ENCODE results near the gene NDUFS4. TPM values are rescaled to one million over a fixed set of nuclear protein-coding genes. Genes with fewer than 3 reads are reported as not detected.
A peak's percentile ranks its signal among the peaks of the same experiment; 100 is the strongest.
"Not testable (repeated sequence)": the region's sequence is repeated elsewhere in the genome, so short reads cannot be mapped to it uniquely, and the experiment has no call there.

The NDUFS4 gene
- 74.0 and 80.2 TPM in 2 replicates for total RNA-seq (2012; rRNA removed)

GRCh38 chr5:53560506-53561191, at the start of gene NDUFS4:
TSS of gene NDUFS4 (plus strand) at chr5:53560639. CDS start at chr5:53560663, 24 bp downstream.
- peak within 1 kb of the TSS; percentile 83 for H3K4me2 ChIP-seq (ENCODE audit: low read length)
- H3K27me3 ChIP-seq (ENCODE audit: control insufficient read depth, insufficient read depth, low read length), result no peaks in the 10 kb centered on the region
- no peaks in the 10 kb centered on the region for H3K36me3 ChIP-seq (ENCODE audit: insufficient read depth, low read length)
- H3K4me1 ChIP-seq (ENCODE audit: control insufficient read depth, insufficient read depth, low read length), result peaks cover 8% of the 10 kb centered on the region
- H3K4me3 ChIP-seq (ENCODE audit: low read length), result peak within 1 kb of the TSS; percentile 97
- H3K9me3 ChIP-seq (replicated peaks; ENCODE audit: low read length), result no peaks in the 10 kb centered on the region
- peak within 1 kb of the TSS; percentile 94 for H3K9ac ChIP-seq (ENCODE audit: low read depth, low read length)

- Histone ChIP-seq H3K4me1 (ENCODE audit: control insufficient read depth, insufficient read depth, low read length) (no peaks in the 10 kb centered on the region), H3K4me2 (ENCODE audit: low read length) (no peak overlapping the region), H3K9me3 (replicated peaks; ENCODE audit: low read length) (peaks cover 8% of the 10 kb centered on the region), H3K36me3 (ENCODE audit: insufficient read depth, low read length) (no peaks in the 10 kb centered on the region), H3K27me3 (ENCODE audit: control insufficient read depth, insufficient read depth, low read length) (no peaks in the 10 kb centered on the region), H3K9ac (ENCODE audit: low read depth, low read length) (no peak overlapping the region), H3K4me3 (ENCODE audit: low read length) (no peak overlapping the region)
Measured at GRCh38 chr5:53512539-53512938, 47.9 kb upstream of the NDUFS4 start.

DNA sequence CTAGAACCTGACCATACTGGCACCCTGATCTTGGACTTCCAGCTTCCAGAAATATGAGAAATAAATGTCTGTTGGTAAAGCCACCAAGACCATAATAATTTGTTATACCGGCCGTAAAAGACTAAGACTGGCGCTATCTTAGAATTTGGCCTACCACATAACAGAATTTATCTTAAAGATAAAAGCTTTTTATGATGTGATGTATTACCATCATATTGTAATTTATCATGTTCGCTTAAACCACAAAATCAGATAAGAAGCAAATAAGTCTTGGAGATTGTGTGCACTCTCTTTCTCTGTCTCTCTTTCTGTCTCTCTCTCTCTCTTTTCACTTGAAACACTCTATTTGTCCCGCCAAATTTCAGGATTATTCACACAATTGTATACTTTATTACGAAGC, 44.5 kb upstream of the NDUFS4 start:
- Histone ChIP-seq H3K36me3 (ENCODE audit: insufficient read depth, low read length) (no peaks in the 10 kb centered on the region), H3K27me3 (ENCODE audit: control insufficient read depth, insufficient read depth, low read length) (no peaks in the 10 kb centered on the region), H3K4me3 (ENCODE audit: low read length) (no peak overlapping the region), H3K9me3 (replicated peaks; ENCODE audit: low read length) (no peaks in the 10 kb centered on the region), H3K4me1 (ENCODE audit: control insufficient read depth, insufficient read depth, low read length) (no peaks in the 10 kb centered on the region), H3K9ac (ENCODE audit: low read depth, low read length) (no peak overlapping the region), H3K4me2 (ENCODE audit: low read length) (no peak overlapping the region)

- Histone ChIP-seq H3K27me3 (ENCODE audit: control insufficient read depth, insufficient read depth, low read length) (no peaks in the 10 kb centered on the region), H3K9me3 (replicated peaks; ENCODE audit: low read length) (no peaks in the 10 kb centered on the region), H3K36me3 (ENCODE audit: insufficient read depth, low read length) (no peaks in the 10 kb centered on the region), H3K4me3 (ENCODE audit: low read length) (no peak overlapping the region), H3K4me1 (ENCODE audit: control insufficient read depth, insufficient read depth, low read length) (no peaks in the 10 kb centered on the region), H3K4me2 (ENCODE audit: low read length) (no peak overlapping the region), H3K9ac (ENCODE audit: low read depth, low read length) (no peak overlapping the region)
Measured at GRCh38 chr5:53520813-53521212, 39.6 kb upstream of the NDUFS4 start.

DNA sequence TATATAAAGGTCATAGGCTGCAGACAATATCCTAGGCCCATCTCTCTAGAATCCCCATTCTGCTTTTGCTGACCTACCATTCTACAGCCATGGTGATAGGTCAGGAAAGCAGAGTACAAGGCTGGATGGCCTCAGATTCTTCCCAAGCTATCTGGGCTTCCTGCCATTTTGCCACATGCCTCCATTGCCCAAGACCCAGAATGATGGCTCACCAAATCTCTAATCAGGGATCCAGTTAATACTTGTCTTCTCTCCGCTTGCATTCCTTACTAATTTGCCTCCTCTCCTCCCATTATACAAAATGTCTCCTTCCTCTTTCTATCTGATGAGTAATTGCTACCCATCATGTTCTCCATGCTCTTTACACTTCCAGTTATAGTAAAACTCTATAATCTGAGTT, 22.7 kb upstream of the NDUFS4 start:
- no peaks in the 10 kb centered on the region for H3K9me3 ChIP-seq (replicated peaks; ENCODE audit: low read length)
- H3K4me2 ChIP-seq (ENCODE audit: low read length), result no peak overlapping the region
- H3K27me3 ChIP-seq (ENCODE audit: control insufficient read depth, insufficient read depth, low read length), result no peaks in the 10 kb centered on the region
- H3K9ac ChIP-seq (ENCODE audit: low read depth, low read length), result no peak overlapping the region
- H3K4me3 ChIP-seq (ENCODE audit: low read length), result no peak overlapping the region
- H3K36me3 ChIP-seq (ENCODE audit: insufficient read depth, low read length), result no peaks in the 10 kb centered on the region
- no peaks in the 10 kb centered on the region for H3K4me1 ChIP-seq (ENCODE audit: control insufficient read depth, insufficient read depth, low read length)

GRCh38 chr5:53540739-53541138, 19.7 kb upstream of the NDUFS4 start:
- H3K4me3 ChIP-seq (ENCODE audit: low read length); H3K4me1 ChIP-seq (ENCODE audit: control insufficient read depth, insufficient read depth, low read length): not testable (repeated sequence)

GRCh38 chr5:53541859-53542258, 18.6 kb upstream of the NDUFS4 start:
- no peak overlapping the region for H3K9ac ChIP-seq (ENCODE audit: low read depth, low read length)
- H3K4me2 ChIP-seq (ENCODE audit: low read length), result no peak overlapping the region
- H3K36me3 ChIP-seq (ENCODE audit: insufficient read depth, low read length), result no peaks in the 10 kb centered on the region
- H3K9me3 ChIP-seq (replicated peaks; ENCODE audit: low read length), result no peaks in the 10 kb centered on the region
- no peak overlapping the region for H3K4me3 ChIP-seq (ENCODE audit: low read length)
- no peaks in the 10 kb centered on the region for H3K4me1 ChIP-seq (ENCODE audit: control insufficient read depth, insufficient read depth, low read length)
- no peaks in the 10 kb centered on the region for H3K27me3 ChIP-seq (ENCODE audit: control insufficient read depth, insufficient read depth, low read length)

More at GRCh38 chr5:53540739-53541138, 19.7 kb upstream of the NDUFS4 start:
- not testable (repeated sequence) for H3K4me2 ChIP-seq (ENCODE audit: low read length); H3K9me3 ChIP-seq (replicated peaks; ENCODE audit: low read length); H3K9ac ChIP-seq (ENCODE audit: low read depth, low read length); H3K36me3 ChIP-seq (ENCODE audit: insufficient read depth, low read length); H3K27me3 ChIP-seq (ENCODE audit: control insufficient read depth, insufficient read depth, low read length)

GRCh38 chr5:53542926-53543325, 17.5 kb upstream of the NDUFS4 start:
- Histone ChIP-seq H3K4me2 (ENCODE audit: low read length) (no peak overlapping the region), H3K9ac (ENCODE audit: low read depth, low read length) (no peak overlapping the region), H3K4me1 (ENCODE audit: control insufficient read depth, insufficient read depth, low read length) (no peaks in the 10 kb centered on the region), H3K27me3 (ENCODE audit: control insufficient read depth, insufficient read depth, low read length) (no peaks in the 10 kb centered on the region), H3K36me3 (ENCODE audit: insufficient read depth, low read length) (no peaks in the 10 kb centered on the region), H3K4me3 (ENCODE audit: low read length) (no peak overlapping the region), H3K9me3 (replicated peaks; ENCODE audit: low read length) (no peaks in the 10 kb centered on the region)

DNA sequence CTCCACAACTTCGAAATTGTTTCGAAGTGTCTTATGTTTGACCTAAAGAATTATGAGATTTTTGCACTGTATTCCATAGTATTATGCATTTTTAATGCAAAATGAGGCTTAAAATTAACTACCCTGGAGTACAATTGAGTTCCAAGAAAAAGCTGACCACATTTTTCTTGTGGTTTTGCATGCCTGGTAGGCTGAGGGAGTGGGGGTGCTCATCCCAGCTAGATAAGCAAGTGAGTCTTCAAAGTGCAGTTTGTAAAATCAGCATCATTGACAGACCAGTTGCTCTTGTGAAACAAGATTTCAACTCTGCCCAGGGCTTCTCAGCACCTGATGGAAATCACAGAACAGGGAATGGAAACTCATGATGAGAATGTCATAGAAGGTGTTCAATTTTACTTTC, 17.0 kb upstream of the NDUFS4 start:
- Histone ChIP-seq H3K4me2 (ENCODE audit: low read length) (no peak overlapping the region), H3K36me3 (ENCODE audit: insufficient read depth, low read length) (no peaks in the 10 kb centered on the region), H3K4me3 (ENCODE audit: low read length) (no peak overlapping the region), H3K4me1 (ENCODE audit: control insufficient read depth, insufficient read depth, low read length) (no peaks in the 10 kb centered on the region), H3K27me3 (ENCODE audit: control insufficient read depth, insufficient read depth, low read length) (no peaks in the 10 kb centered on the region), H3K9ac (ENCODE audit: low read depth, low read length) (no peak overlapping the region), H3K9me3 (replicated peaks; ENCODE audit: low read length) (no peaks in the 10 kb centered on the region)

DNA sequence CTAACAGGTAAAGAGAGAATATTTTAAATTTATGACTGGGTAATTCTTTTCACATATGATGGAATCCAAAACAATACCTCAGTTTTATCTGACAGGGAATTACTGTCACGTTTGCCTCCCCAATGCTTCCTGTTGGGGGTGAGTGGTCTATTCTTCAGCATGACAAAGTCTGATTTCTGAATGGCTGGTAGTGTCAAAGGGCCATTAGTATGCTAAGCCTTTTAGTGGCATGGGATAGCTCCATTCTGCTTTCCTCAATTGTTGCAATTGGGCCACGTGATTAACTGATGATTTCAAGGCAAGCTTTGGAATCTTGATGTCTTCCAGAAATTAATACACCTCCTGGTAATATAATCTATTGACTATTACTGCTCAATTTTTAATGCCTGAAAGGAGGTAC, 14.7 kb upstream of the NDUFS4 start:
- H3K36me3 ChIP-seq (ENCODE audit: insufficient read depth, low read length), result no peaks in the 10 kb centered on the region
- no peaks in the 10 kb centered on the region for H3K9me3 ChIP-seq (replicated peaks; ENCODE audit: low read length)
- H3K4me3 ChIP-seq (ENCODE audit: low read length), result no peak overlapping the region
- no peak overlapping the region for H3K9ac ChIP-seq (ENCODE audit: low read depth, low read length)
- no peaks in the 10 kb centered on the region for H3K27me3 ChIP-seq (ENCODE audit: control insufficient read depth, insufficient read depth, low read length)
- no peak overlapping the region for H3K4me2 ChIP-seq (ENCODE audit: low read length)
- no peaks in the 10 kb centered on the region for H3K4me1 ChIP-seq (ENCODE audit: control insufficient read depth, insufficient read depth, low read length)

GRCh38 chr5:53547226-53547625, 13.2 kb upstream of the NDUFS4 start:
- no peak overlapping the region for H3K9ac ChIP-seq (ENCODE audit: low read depth, low read length)
- H3K4me1 ChIP-seq (ENCODE audit: control insufficient read depth, insufficient read depth, low read length), result no peaks in the 10 kb centered on the region
- H3K4me2 ChIP-seq (ENCODE audit: low read length), result no peak overlapping the region
- no peaks in the 10 kb centered on the region for H3K9me3 ChIP-seq (replicated peaks; ENCODE audit: low read length)
- H3K36me3 ChIP-seq (ENCODE audit: insufficient read depth, low read length), result no peaks in the 10 kb centered on the region
- no peaks in the 10 kb centered on the region for H3K27me3 ChIP-seq (ENCODE audit: control insufficient read depth, insufficient read depth, low read length)
- H3K4me3 ChIP-seq (ENCODE audit: low read length), result no peak overlapping the region

DNA sequence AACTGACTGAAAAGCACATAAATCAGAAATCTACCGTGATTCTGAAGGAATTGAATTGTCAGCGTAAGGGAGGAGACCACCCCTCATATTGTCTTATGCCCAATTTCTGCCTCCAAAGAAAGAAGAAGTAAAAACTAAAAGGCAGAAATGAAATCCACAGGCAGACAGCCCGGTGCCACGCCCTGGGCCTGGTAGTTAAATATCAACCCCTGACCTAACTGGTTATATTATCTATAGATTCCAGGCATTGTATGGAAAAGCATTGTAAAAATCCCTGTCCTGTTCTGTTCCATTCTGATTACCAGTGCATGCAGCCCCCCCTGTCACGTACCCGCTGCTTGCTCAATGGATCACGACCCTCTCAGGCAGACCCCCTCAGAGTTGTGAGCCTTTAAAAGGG, 11.9 kb upstream of the NDUFS4 start:
- not testable (repeated sequence) for H3K9me3 ChIP-seq (replicated peaks; ENCODE audit: low read length); H3K9ac ChIP-seq (ENCODE audit: low read depth, low read length); H3K27me3 ChIP-seq (ENCODE audit: control insufficient read depth, insufficient read depth, low read length); H3K4me3 ChIP-seq (ENCODE audit: low read length); H3K4me1 ChIP-seq (ENCODE audit: control insufficient read depth, insufficient read depth, low read length); H3K4me2 ChIP-seq (ENCODE audit: low read length); H3K36me3 ChIP-seq (ENCODE audit: insufficient read depth, low read length)
